GM10248 (cell line): ENCODE measurements around the gene FOSL2.

Experiments used
- CTCF ChIA-PET: fragments of 300-600 bp; sonication (Branson Sonifier 250); formaldehyde crosslinking; extraction: SDS; loops from one replicate; lab custom pipeline; 2021; ENCODE audit warnings: antibody characterized with exemption; lab: Yijun Ruan, JAX
- POLR2A ChIA-PET: fragments of 350-650 bp; sonication (Branson Sonifier 250); formaldehyde crosslinking; extraction: SDS; loops from one replicate; lab custom pipeline; 2020; ENCODE audit warnings: antibody characterized with exemption; lab: Yijun Ruan, JAX
- DNase-seq: peaks from one replicate; pipeline ENCODE4 v3.0.0; 2012; ENCODE audit errors: extremely low spot score
- TF ChIP-seq, protein P1 (sequence below): IDR thresholded peaks from 2 replicates; pipeline ENCODE4 v1.5.1; 2012; ENCODE audit warnings: mild to moderate bottlenecking, low read depth; ENCODE audit errors: extremely low read depth, missing control alignments, control extremely low read depth

The FOSL2 gene

DNA sequence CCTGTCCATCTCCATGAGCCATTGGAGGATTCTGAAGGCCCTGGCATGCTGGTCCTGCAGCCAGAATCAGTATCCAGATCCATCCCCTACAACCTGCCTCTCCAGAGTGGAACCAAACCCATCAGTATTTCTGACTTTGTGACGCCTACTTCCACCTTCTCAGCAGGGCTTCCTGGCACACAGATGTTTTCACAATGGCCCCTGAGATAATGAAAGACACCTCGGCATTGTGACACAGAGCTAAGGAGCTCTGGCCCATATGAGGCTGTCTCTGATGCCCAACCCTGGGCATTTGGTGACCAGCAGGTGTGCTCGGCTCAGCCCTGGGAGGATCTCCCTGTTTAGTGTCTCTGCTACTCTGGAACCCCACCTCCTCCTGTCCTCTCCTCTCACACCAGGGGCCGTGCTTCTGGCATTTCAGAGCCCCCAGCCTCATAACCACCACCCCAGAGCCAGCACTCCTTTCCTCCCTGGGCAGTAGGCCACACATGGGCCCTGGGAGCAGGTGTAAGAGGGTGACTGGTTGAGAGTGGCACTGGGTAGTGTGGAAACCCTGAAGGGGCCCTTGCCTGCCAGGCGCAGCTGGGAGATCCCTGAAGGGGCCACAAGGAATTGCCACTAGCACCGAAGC lies 38.2 kb downstream of the FOSL2 start:
- CTCF ChIA-PET = interaction anchor here (0.8 to 1.4 kb wide), 3 partner anchors 8 to 727 kb away, joined by 3 to 4 read pairs (median 3); no protein-coding TSS in a partner anchor
- TF ChIP-seq, protein P1, sequence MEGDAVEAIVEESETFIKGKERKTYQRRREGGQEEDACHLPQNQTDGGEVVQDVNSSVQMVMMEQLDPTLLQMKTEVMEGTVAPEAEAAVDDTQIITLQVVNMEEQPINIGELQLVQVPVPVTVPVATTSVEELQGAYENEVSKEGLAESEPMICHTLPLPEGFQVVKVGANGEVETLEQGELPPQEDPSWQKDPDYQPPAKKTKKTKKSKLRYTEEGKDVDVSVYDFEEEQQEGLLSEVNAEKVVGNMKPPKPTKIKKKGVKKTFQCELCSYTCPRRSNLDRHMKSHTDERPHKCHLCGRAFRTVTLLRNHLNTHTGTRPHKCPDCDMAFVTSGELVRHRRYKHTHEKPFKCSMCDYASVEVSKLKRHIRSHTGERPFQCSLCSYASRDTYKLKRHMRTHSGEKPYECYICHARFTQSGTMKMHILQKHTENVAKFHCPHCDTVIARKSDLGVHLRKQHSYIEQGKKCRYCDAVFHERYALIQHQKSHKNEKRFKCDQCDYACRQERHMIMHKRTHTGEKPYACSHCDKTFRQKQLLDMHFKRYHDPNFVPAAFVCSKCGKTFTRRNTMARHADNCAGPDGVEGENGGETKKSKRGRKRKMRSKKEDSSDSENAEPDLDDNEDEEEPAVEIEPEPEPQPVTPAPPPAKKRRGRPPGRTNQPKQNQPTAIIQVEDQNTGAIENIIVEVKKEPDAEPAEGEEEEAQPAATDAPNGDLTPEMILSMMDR = no peak
- no peak for DNase-seq
- POLR2A ChIA-PET = no interaction called here

DNA sequence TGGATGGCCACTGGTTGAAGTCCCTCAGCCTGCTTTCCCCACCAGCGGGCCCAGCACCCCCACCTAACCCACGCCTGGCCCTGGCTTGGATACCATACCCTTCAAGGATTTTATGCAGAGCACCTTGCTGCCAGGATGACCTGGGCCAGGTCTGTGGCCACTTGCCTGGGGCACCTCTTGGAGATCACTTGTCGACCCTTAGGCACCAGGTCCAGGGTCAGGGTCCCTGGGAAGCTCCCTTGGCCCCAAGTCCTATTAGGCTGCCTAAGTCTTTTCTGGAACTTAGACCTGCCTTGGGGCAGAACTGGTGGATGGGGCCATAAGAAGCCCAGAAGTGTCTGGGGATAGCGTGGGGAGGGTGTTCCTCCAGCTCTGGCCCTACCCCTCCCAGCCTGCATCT lies 39.1 kb downstream of the FOSL2 start:
- POLR2A ChIA-PET = no interaction called here
- TF ChIP-seq, protein P1 = no peak
- CTCF ChIA-PET = interaction anchor here (1.0 to 1.4 kb wide), 3 partner anchors 9 to 21 kb away, joined by 3 to 4 read pairs (median 3); no protein-coding TSS in a partner anchor
- DNase-seq = no peak

DNA sequence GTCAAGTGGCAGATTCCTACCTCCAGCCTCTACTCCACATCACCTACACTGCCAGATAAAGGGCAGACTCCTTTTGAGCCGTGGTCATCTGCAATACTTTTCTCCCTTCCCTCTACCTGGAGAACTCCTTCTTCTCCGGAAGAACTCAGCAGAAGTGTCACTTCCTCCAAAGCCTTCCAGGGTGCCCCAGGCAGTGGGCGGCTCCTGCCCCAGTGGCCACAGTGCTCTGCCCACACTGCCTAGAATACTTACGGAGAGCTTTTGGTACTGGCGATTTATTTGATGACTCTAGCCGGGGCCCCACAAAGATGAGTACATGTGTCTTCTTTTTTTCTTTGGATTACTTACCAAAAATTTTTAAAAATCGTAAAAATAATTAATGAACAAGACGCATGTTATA lies 39.7 kb downstream of the FOSL2 start:
- ChIA-PET POLR2A (no interaction called here), CTCF (interaction anchor here (1.0 kb wide), 1 partner anchor 20 kb away, joined by 3 read pairs; no protein-coding TSS in a partner anchor)
- no peak for DNase-seq
- TF ChIP-seq, protein P1 = no peak

DNA sequence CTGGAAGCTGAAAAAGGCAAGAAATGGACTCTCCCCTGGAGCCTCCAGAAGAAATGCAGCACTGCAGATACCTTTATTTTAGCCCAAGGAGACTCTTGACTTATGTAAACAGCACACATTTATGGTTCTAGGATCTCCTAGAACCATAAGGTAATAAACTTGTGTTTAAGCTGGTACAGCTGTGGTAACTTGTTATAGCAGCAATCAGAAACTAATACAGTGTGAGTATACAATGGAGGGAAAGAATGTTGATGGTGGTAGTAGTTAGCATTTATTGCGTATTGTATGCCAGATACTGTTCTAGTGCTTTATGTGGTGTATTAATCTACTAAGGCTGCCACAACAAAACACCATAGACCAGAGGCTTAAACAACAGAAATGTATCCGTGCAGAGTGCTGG lies 40.6 kb downstream of the FOSL2 start:
- POLR2A ChIA-PET = no interaction called here
- CTCF ChIA-PET = no interaction called here

DNA sequence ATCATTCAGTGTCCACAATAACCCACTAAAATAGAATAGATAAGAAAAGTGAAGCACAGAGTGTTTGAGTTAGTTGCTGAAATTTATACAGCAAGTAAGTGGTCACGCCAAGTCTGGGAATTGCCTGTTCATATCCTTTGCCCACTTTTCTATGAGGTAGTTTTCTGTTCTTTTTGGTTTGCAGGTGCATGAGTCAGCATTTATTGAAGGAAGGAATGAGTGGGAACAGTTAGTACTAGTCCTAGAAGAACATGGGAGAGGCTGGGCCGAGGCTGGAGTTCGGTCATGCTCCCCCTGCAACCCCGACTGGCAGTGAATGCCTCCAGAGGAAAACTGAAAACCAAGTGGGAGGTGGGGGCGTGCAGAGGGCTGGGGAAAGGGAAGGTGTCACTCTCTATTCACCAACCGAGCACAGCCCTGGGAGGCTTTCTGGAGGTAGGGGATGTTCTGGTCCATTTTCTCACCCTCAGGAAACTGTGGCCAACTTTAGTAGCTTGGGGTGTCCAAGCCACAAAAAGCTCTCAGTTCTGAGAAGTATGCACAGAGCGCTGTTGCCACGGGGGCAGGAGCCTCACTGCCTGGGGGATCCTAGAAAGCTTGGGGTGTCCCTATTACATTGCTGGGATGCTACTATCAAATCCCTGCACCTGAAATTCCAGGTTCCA lies 41.4 kb downstream of the FOSL2 start:
- CTCF ChIA-PET = interaction anchor here (1.6 to 1.9 kb wide), 3 partner anchors 10 to 711 kb away, joined by 6 to 7 read pairs (median 6); no protein-coding TSS in a partner anchor
- POLR2A ChIA-PET = no interaction called here
- TF ChIP-seq, protein P1 = no peak
- no peak for DNase-seq

More for the DNA sequence above, 40.6 kb downstream of the FOSL2 start:
- TF ChIP-seq, protein P1 = no peak
- DNase-seq = no peak

DNA sequence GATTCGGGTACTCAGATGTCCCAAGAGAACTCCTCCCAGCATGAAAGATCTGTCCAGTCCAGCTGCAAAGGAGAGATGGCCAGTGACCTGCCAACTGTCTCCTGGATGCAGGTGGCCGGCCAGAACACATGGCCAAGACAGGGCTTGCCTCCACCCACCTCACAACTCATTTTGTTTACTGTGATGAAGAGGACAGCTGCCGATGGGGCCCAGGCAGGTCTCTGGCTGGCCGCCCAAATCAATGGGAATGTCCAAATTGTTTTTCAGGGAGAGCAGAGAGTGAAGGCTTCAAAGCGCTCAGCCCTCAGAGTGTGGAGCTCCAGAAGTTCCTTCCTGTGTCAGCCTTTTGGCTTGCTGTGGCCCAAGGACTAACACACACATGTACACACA lies 41.9 kb downstream of the FOSL2 start:
- CTCF ChIA-PET = interaction anchor here (1.5 to 1.9 kb wide), 4 partner anchors 10 to 711 kb away, joined by 3 to 7 read pairs (median 6); no protein-coding TSS in a partner anchor
- DNase-seq = no peak
- POLR2A ChIA-PET = no interaction called here
- TF ChIP-seq, protein P1 = no peak
